Measurements from ENCODE around the gene ELMO2.

ELMO2 gene

GRCh38 chr20:46328200-46328882 is 78.1 kb downstream of the ELMO2 start:
- no peak overlapping the region for H3K4me3 ChIP-seq (ENCODE audit: low read depth in 1 of 2, low read length in 2 of 2)
- peaks cover 7% of the 10 kb centered on the region for H3K27me3 ChIP-seq (ENCODE audit: low read depth, low read length)
- no peak overlapping the region for H3K27ac ChIP-seq (ENCODE audit: low read length)
- H3K9me3 ChIP-seq (ENCODE audit: control insufficient read depth in 1 of 2, low read length in 2 of 2): no peaks in the 10 kb centered on the region
- H3K36me3 ChIP-seq (ENCODE audit: control insufficient read depth in 1 of 2, insufficient read depth in 2 of 2, low read length in 2 of 2): no peaks in the 10 kb centered on the region
- no peaks in the 10 kb centered on the region for H3K4me1 ChIP-seq (ENCODE audit: control insufficient read depth in 1 of 2, insufficient read depth in 2 of 2, low read length in 2 of 2)

- no peak overlapping the region for H3K27ac ChIP-seq (ENCODE audit: low read length)
- H3K27me3 ChIP-seq (ENCODE audit: low read depth, low read length): peaks cover 7% of the 10 kb centered on the region
- no peaks in the 10 kb centered on the region for H3K9me3 ChIP-seq (ENCODE audit: control insufficient read depth in 1 of 2, low read length in 2 of 2)
- no peaks in the 10 kb centered on the region for H3K4me1 ChIP-seq (ENCODE audit: control insufficient read depth in 1 of 2, insufficient read depth in 2 of 2, low read length in 2 of 2)
- no peak overlapping the region for H3K4me3 ChIP-seq (ENCODE audit: low read depth in 1 of 2, low read length in 2 of 2)
- H3K36me3 ChIP-seq (ENCODE audit: control insufficient read depth in 1 of 2, insufficient read depth in 2 of 2, low read length in 2 of 2): no peaks in the 10 kb centered on the region
These were observed 78.9 kb downstream of the ELMO2 start for GRCh38 chr20:46327557-46327956.

- no peaks in the 10 kb centered on the region for H3K4me1 ChIP-seq (ENCODE audit: control insufficient read depth in 1 of 2, insufficient read depth in 2 of 2, low read length in 2 of 2)
- H3K27ac ChIP-seq (ENCODE audit: low read length): no peak overlapping the region
- H3K36me3 ChIP-seq (ENCODE audit: control insufficient read depth in 1 of 2, insufficient read depth in 2 of 2, low read length in 2 of 2): no peaks in the 10 kb centered on the region
- peaks cover 7% of the 10 kb centered on the region for H3K27me3 ChIP-seq (ENCODE audit: low read depth, low read length)
- no peak overlapping the region for H3K4me3 ChIP-seq (ENCODE audit: low read depth in 1 of 2, low read length in 2 of 2)
- H3K9me3 ChIP-seq (ENCODE audit: control insufficient read depth in 1 of 2, low read length in 2 of 2): no peaks in the 10 kb centered on the region
These were observed 80.6 kb downstream of the ELMO2 start for GRCh38 chr20:46325789-46326188.

GRCh38 chr20:46324960-46325703 is 81.3 kb downstream of the ELMO2 start:
- Histone ChIP-seq H3K4me3 (ENCODE audit: low read depth in 1 of 2, low read length in 2 of 2) (no peak overlapping the region), H3K27me3 (ENCODE audit: low read depth, low read length) (peaks cover 7% of the 10 kb centered on the region), H3K27ac (ENCODE audit: low read length) (no peak overlapping the region), H3K4me1 (ENCODE audit: control insufficient read depth in 1 of 2, insufficient read depth in 2 of 2, low read length in 2 of 2) (no peaks in the 10 kb centered on the region), H3K36me3 (ENCODE audit: control insufficient read depth in 1 of 2, insufficient read depth in 2 of 2, low read length in 2 of 2) (no peaks in the 10 kb centered on the region), H3K9me3 (ENCODE audit: control insufficient read depth in 1 of 2, low read length in 2 of 2) (no peaks in the 10 kb centered on the region)

- peaks cover 7% of the 10 kb centered on the region for H3K27me3 ChIP-seq (ENCODE audit: low read depth, low read length)
- no peaks in the 10 kb centered on the region for H3K4me1 ChIP-seq (ENCODE audit: control insufficient read depth in 1 of 2, insufficient read depth in 2 of 2, low read length in 2 of 2)
- no peaks in the 10 kb centered on the region for H3K9me3 ChIP-seq (ENCODE audit: control insufficient read depth in 1 of 2, low read length in 2 of 2)
- H3K36me3 ChIP-seq (ENCODE audit: control insufficient read depth in 1 of 2, insufficient read depth in 2 of 2, low read length in 2 of 2): no peaks in the 10 kb centered on the region
- no peak overlapping the region for H3K4me3 ChIP-seq (ENCODE audit: low read depth in 1 of 2, low read length in 2 of 2)
- no peak overlapping the region for H3K27ac ChIP-seq (ENCODE audit: low read length)
These were observed 82.0 kb downstream of the ELMO2 start for GRCh38 chr20:46324379-46324778.

GRCh38 chr20:46323557-46323956 is 82.9 kb downstream of the ELMO2 start:
- Histone ChIP-seq H3K9me3 (ENCODE audit: control insufficient read depth in 1 of 2, low read length in 2 of 2) (no peaks in the 10 kb centered on the region), H3K36me3 (ENCODE audit: control insufficient read depth in 1 of 2, insufficient read depth in 2 of 2, low read length in 2 of 2) (no peaks in the 10 kb centered on the region), H3K27ac (ENCODE audit: low read length) (no peak overlapping the region), H3K27me3 (ENCODE audit: low read depth, low read length) (peaks cover 7% of the 10 kb centered on the region), H3K4me3 (ENCODE audit: low read depth in 1 of 2, low read length in 2 of 2) (no peak overlapping the region), H3K4me1 (ENCODE audit: control insufficient read depth in 1 of 2, insufficient read depth in 2 of 2, low read length in 2 of 2) (no peaks in the 10 kb centered on the region)

GRCh38 chr20:46322641-46323040 is 83.8 kb downstream of the ELMO2 start:
- H3K9me3 ChIP-seq (ENCODE audit: control insufficient read depth in 1 of 2, low read length in 2 of 2): no peaks in the 10 kb centered on the region
- no peak overlapping the region for H3K27ac ChIP-seq (ENCODE audit: low read length)
- H3K27me3 ChIP-seq (ENCODE audit: low read depth, low read length): peaks cover 7% of the 10 kb centered on the region
- H3K36me3 ChIP-seq (ENCODE audit: control insufficient read depth in 1 of 2, insufficient read depth in 2 of 2, low read length in 2 of 2): no peaks in the 10 kb centered on the region
- H3K4me1 ChIP-seq (ENCODE audit: control insufficient read depth in 1 of 2, insufficient read depth in 2 of 2, low read length in 2 of 2): no peaks in the 10 kb centered on the region
- no peak overlapping the region for H3K4me3 ChIP-seq (ENCODE audit: low read depth in 1 of 2, low read length in 2 of 2)

GRCh38 chr20:46317685-46318177 is 88.7 kb downstream of the ELMO2 start:
- H3K27me3 ChIP-seq (ENCODE audit: low read depth, low read length): peaks cover 33% of the 10 kb centered on the region
- no peaks in the 10 kb centered on the region for H3K36me3 ChIP-seq (ENCODE audit: control insufficient read depth in 1 of 2, insufficient read depth in 2 of 2, low read length in 2 of 2)
- peaks cover 0 to 4% of the 10 kb centered on the region in 2 donors for H3K4me1 ChIP-seq (ENCODE audit: control insufficient read depth in 1 of 2, insufficient read depth in 2 of 2, low read length in 2 of 2)
- H3K27ac ChIP-seq (ENCODE audit: low read length): no peak overlapping the region
- H3K9me3 ChIP-seq (ENCODE audit: control insufficient read depth in 1 of 2, low read length in 2 of 2): no peaks in the 10 kb centered on the region
- no peak overlapping the region for H3K4me3 ChIP-seq (ENCODE audit: low read depth in 1 of 2, low read length in 2 of 2)

GRCh38 chr20:46316984-46317684 is 89.3 kb downstream of the ELMO2 start:
- no peaks in the 10 kb centered on the region for H3K9me3 ChIP-seq (ENCODE audit: control insufficient read depth in 1 of 2, low read length in 2 of 2)
- H3K36me3 ChIP-seq (ENCODE audit: control insufficient read depth in 1 of 2, insufficient read depth in 2 of 2, low read length in 2 of 2): no peaks in the 10 kb centered on the region
- H3K27ac ChIP-seq (ENCODE audit: low read length): no peak overlapping the region
- peaks cover 39% of the 10 kb centered on the region for H3K27me3 ChIP-seq (ENCODE audit: low read depth, low read length)
- peaks cover 0 to 10% of the 10 kb centered on the region in 2 donors for H3K4me1 ChIP-seq (ENCODE audit: control insufficient read depth in 1 of 2, insufficient read depth in 2 of 2, low read length in 2 of 2)
- no peak overlapping the region for H3K4me3 ChIP-seq (ENCODE audit: low read depth in 1 of 2, low read length in 2 of 2)
